Activated T-cell treated with anti-CD3 and anti-CD28 coated beads for 24 hours (primary cell): ENCODE measurements around the gene RASA3.

Experiments used
- DNase-seq: peaks from one replicate; pipeline ENCODE4 v3.0.0-alpha.2; 2020; ENCODE audit warnings: low read depth

RASA3 gene

GRCh38 chr13:113967206-113967720, 165.2 kb downstream of the RASA3 start:
- no peak for DNase-seq

- no peak for DNase-seq
Measured at GRCh38 chr13:113965968-113966884, 166.2 kb downstream of the RASA3 start.

- DNase-seq, result no peak
Measured at GRCh38 chr13:113965383-113965874, 167.0 kb downstream of the RASA3 start.

- no peak for DNase-seq
Measured at GRCh38 chr13:113964251-113964995, 168.0 kb downstream of the RASA3 start.

- DNase-seq, result no peak
Measured at GRCh38 chr13:113963376-113963775, 169.0 kb downstream of the RASA3 start.

- no peak for DNase-seq
Measured at GRCh38 chr13:113962975-113963374, 169.4 kb downstream of the RASA3 start.

GRCh38 chr13:113962386-113962785, 170.0 kb downstream of the RASA3 start:
- DNase-seq, result no peak

GRCh38 chr13:113960276-113960948, 172.0 kb downstream of the RASA3 start:
- DNase-seq, result no peak

GRCh38 chr13:113959198-113959597, 173.2 kb downstream of the RASA3 start:
- DNase-seq, result no peak

- no peak for DNase-seq
Measured at GRCh38 chr13:113958373-113958772, 174.1 kb downstream of the RASA3 start.

GRCh38 chr13:113956571-113956970, 175.9 kb downstream of the RASA3 start:
- no peak for DNase-seq

- no peak for DNase-seq
Measured at GRCh38 chr13:113955691-113956090, 176.7 kb downstream of the RASA3 start.

GRCh38 chr13:113955235-113955634, 177.2 kb downstream of the RASA3 start:
- DNase-seq, result no peak

GRCh38 chr13:113954046-113954835, 178.2 kb downstream of the RASA3 start:
- no peak for DNase-seq

- no peak for DNase-seq
Measured at GRCh38 chr13:113953561-113953960, 178.9 kb downstream of the RASA3 start.

GRCh38 chr13:113952983-113953520, 179.4 kb downstream of the RASA3 start:
- no peak for DNase-seq

- no peak for DNase-seq
Measured at GRCh38 chr13:113952151-113952982, 180.1 kb downstream of the RASA3 start.

- DNase-seq, result peak; percentile 40
Measured at GRCh38 chr13:113951246-113951999, 181.0 kb downstream of the RASA3 start.
